ENCODE results near the gene ZNF578.
"Not testable (repeated sequence)": the region's sequence is repeated elsewhere in the genome, so short reads cannot be mapped to it uniquely, and the experiment has no call there.

ZNF578 gene

DNA sequence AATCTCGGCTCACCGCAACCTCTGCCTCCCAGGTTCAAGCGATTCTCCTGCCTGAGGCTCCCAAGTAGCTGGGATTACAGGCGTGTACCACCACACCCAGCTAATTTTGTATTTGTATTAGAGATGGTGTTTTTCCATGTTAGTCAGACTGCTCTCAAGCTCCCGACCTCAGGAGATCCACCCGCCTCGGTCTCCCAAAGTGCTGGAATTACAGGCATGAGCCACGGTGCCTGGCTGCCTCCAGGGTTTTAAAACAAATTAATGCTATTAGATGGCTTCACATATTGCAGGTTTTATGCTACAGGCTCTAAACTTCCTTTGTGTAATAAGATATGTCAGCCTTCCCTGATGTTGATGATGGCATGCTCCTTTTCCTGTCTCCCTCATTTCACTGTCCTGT is 108.3 kb downstream of the ZNF578 start:
- not testable (repeated sequence) for DNase-seq (ENCODE audit: low read depth in 3 of 3)
